Activated CD4-positive, alpha-beta T cell treated with anti-CD3 and anti-CD28 coated beads, Interleukin-2, amount 50 U/mL, for 48 hours (primary cell): ENCODE measurements around the gene PIK3R2.
A peak's percentile ranks its signal among the peaks of the same experiment; 100 is the strongest.
"Not testable (repeated sequence)": the region's sequence is repeated elsewhere in the genome, so short reads cannot be mapped to it uniquely, and the experiment has no call there.

Experiments used
- DNase-seq, 2 experiments: peaks; one replicate each; pipeline ENCODE4 v3.0.0-alpha.2; 2020

PIK3R2 gene

DNA sequence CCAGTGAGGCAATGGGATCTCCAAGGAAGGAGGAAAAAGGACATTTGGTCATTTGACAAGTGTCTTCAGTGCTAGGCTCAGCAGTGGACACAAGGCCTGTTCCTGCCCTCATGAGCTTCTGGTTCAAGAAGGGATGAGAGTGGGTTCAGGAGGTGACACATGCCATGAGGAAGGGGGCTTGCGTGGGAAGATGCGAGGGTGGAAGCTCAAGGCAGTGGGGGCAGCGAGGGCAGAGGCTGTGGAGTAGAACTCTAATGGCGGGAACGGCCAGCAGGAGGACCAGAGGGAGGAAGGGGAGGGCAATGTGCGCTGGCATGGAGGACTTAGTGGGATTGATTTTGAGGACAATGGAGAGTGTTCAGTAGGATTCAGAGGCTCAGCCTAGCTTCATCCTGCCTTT, 3.3 kb downstream of the PIK3R2 start:
- DNase-seq: no peak

DNA sequence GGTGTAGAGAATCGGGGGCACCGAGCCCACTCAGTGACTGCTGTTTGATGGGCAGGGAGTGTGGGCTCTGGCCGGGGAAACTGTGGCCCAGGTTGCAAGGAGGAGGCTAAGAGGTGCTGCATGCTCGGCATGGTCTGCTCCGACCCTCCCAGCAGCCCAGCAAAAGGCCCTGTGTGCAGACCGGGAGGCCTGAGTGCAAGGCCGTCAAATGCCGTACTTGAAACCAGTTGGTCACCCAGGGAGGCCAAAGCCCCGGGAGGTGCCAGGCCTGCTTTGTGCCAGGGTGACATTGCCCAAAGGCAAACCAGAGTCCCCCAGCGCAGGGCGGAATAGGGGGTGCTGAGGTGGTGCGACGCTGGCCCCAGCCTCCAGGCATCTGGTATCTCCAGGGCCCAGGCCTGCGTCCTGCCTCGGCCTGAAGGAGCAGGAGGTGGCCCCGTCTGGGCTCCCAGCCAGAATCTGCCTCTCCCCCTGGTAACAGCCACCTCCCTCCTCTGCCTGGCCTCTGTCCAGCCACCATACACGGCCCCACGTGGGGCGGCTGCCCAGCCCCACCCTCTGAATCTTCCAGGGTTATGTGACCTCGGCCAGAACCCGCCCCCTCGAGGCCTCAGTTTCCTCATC, 4.0 kb downstream of the PIK3R2 start:
- DNase-seq: no peak

- DNase-seq: no peak
These were observed 4.6 kb downstream of the PIK3R2 start for GRCh38 chr19:18157465-18158063.

GRCh38 chr19:18158467-18158866, 5.5 kb downstream of the PIK3R2 start:
- DNase-seq: no peak

DNA sequence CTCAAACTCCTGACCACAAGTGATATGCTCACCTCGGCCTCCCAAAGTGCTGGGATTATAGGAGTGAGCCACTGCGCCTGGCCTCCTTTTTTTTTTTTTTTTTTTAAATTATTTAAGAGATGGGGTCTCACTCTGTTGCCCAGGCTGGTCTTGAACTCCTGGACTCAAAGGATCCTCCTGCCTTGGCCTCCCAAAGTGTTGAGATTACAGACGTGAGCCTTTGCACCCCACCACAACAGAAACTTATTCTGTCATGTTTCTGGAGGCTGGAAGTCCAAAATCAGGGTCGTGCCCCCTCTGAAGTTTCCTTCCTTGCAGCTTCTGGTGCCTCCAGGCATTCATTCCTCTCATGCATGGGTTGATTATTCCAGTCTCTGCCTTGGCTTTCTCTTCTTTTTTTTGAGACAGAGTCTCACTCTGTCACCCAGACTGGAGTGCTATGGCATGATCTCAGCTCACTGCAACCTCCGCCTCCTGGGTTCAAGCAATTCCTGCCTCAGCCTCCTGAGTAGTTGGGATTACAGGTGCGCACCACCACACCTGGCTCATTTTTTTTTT, 6.2 kb downstream of the PIK3R2 start:
- DNase-seq: not testable (repeated sequence)

GRCh38 chr19:18159810-18160209, 6.8 kb downstream of the PIK3R2 start:
- no peak for DNase-seq

DNA sequence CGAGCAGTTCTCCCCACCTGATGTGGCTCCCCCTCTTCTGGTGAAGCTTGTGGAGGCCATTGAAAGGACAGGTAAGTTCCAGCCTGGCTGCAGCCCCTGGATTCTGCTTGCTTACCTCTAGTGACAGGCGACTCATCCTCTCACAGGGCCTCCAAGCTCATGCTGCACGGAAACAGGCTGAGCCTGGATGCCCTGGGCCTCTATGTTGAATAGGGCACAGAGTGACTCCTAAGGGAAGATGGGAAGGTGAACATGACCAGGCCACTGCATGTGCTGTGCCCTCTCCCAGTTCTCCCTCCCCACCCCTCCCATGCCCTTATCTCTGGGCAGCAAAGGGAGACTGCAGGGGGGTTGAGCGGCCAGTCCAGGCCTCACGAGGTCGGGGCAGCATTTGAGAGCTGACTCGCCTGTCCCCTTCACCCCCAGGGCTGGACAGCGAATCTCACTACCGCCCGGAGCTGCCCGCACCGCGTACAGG, 7.6 kb downstream of the PIK3R2 start:
- DNase-seq: peak; percentile 12 to 26

GRCh38 chr19:18160971-18161635, 8.1 kb downstream of the PIK3R2 start:
- peak; percentile 73 to 76 for DNase-seq

GRCh38 chr19:18161636-18162002, 8.7 kb downstream of the PIK3R2 start:
- no peak for DNase-seq

- no peak for DNase-seq
These were observed 11.1 kb downstream of the PIK3R2 start for GRCh38 chr19:18164072-18164471.

- DNase-seq: no peak
These were observed 13.0 kb downstream of the PIK3R2 start for GRCh38 chr19:18165794-18166544.

GRCh38 chr19:18167011-18167410, 14.0 kb downstream of the PIK3R2 start:
- DNase-seq: no peak

DNA sequence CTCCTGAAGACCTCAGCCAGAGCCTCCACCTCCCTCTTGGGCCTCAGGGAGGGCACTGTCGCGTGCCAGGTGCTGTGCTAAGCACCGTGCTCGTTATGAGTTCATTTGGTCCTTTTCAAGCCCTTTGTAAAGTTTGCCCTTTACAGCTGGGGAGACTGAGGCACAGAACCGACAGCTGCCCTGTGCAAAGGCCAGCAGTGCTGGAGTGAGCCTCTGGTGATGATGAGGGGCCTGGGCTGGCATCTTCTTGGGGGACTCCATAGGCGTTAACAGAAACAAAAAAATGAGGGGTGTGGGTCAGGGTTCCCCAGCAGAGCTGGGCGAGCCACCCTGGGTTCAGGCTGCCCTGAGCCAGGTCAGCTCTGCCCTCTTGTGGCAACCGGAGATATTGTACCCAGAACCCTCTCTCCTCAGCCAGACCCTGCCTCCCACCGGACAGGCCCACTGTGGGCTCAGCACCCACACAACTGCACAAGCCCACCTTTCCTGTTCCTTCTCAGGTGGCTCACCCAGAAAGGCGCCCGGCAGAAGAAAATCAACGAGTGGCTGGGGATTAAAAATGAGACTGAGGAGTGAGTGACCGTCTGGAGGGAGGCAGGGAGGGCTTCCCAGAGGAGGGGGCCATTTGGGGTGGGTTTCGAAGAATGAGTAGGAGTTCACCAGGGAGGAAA, 15.1 kb downstream of the PIK3R2 start:
- peak; percentile 64 to 73 for DNase-seq

- no peak for DNase-seq
These were observed 15.9 kb downstream of the PIK3R2 start for GRCh38 chr19:18168673-18169381.

DNA sequence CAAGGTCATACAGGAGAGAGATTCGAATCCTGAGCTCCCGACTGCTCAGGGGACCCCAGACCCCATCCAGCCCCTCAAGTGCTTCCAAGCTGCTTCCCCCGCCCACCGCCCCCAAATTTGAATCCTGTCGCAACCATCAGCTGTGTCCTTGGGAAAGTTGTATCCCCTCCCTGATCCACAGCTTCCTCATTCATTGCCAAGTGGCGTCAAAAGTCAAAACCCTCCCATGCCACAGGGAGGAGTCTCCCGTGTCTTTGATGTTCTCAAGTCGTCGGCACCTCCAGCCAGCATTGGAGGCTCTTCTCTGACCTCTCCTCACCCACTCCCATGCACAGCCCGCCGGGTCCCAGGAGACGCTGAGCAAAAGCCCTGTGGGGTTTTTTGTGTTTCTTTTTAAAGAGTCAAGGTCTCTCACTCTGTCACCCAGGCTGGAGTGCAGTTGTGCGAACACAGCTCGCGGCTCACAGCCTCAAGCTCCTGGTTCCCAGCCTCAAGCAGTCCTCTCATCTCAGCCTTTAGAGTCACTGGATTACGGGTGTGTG, 17.8 kb downstream of the PIK3R2 start:
- no peak for DNase-seq

DNA sequence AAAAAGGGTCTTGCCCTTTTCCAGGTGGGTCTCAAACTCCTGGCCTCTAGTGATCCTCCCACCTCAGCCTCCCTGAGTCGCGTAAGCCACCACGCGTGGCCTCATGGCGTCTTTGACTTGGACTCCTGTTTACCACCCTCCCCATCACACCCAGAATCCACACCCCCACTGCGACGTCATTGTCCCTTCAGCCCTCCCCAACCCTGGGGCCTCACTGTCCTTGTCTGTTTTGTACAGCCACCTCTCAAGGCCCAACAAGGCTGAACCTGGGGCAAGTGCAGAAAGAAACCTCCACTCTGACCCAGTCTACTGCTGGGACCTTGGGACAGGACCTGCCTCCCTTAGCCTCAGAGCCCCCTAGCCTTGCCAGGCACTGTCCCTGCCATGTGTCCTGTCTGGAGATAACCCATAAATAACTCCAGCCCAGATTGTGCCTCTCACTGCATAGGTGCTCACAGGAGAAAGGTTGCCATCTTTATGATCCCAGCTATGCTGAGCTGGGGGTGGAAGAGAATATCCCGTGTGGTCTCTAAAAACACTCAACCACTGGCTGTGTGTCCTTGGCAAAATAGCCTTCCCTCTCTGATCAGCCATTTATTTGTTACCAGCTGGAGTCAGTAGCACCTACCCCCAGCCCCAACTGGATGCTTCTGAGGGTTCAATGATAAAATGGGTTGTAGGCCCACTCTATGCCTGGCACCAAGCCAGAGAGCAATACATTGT, 18.8 kb downstream of the PIK3R2 start:
- DNase-seq: no peak

- no peak for DNase-seq
These were observed 19.5 kb downstream of the PIK3R2 start for GRCh38 chr19:18172331-18173053.

DNA sequence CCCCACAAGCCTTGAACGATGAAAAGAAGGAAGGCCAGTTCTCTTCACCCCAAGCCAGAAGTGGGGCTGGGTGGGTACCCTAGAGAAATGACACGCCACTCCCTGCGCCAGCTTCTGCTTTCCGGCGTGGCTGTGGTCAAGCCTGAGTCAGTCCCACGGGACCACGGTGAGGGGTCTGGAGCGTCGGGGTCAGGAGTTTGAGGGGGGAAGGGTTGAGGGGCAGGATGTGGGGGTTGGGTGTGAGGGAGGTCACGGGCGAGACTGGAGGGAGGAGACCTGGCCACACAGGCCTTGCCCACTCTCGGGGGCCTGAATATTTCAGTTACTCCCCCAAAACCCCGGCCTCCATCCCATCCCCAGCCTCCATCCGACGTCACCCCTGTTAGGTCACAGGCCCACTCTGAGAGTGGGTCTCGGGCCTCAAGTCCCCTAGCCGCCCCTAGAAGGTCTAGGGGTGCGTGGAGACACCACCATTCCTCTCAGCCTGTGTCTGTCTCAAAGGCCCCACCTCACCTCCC, 20.1 kb downstream of the PIK3R2 start:
- no peak for DNase-seq

- DNase-seq: peak; percentile 71 to 79
These were observed 20.8 kb downstream of the PIK3R2 start, which contains the start of gene IFI30 for GRCh38 chr19:18173572-18174288. IFI30 (plus strand) TSS chr19:18173813; CDS start chr19:18173842, 29 bp downstream.
